GM18870 (cell line): ENCODE results near the gene TIMM8B.
A peak's percentile ranks its signal among the peaks of the same experiment; 100 is the strongest.
"Not testable (repeated sequence)": the region's sequence is repeated elsewhere in the genome, so short reads cannot be mapped to it uniquely, and the experiment has no call there.

Experiments used
- ATAC-seq: cut with Tn5 transposase; IDR thresholded peaks from one replicate; pipeline ENCODE4 v1.9.1; 2021; ENCODE audit warnings: moderate library complexity; ENCODE audit not compliant: unreplicated experiment

The TIMM8B gene, protein sequence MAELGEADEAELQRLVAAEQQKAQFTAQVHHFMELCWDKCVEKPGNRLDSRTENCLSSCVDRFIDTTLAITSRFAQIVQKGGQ

DNA sequence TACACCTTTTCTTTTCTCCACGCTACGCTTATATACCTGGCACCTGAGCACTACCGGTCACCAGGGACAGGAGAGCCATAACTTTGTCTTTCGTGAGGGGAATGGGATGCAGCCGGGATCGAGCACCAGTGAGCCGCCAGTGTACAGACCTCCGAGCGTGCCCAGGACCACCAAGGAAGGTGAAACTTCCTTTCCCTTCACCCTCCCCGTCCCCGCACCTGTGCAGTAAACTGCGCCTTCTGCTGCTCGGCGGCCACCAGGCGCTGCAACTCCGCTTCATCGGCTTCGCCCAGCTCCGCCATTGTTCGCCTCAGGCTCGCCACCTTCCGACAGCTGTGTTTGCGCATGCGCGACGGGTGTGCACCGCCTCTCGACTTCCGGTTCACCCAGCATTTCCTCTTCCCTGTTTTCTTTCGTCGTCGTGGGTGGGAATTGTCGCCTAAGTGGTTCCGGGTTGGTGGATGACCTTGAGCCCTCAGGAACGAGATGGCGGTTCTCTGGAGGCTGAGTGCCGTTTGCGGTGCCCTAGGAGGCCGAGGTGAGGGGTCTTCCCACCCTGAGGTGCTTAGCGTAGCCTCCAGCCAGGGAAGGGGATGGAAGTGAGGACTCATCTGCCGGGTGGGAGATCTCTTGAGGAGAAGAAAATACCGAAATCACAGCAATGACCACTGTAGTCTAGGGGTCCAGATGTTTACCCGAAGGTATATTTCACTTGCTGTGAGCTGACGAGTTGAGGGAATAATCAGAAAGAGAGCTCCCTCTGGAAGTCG is at the start of gene TIMM8B, which contains the start of gene SDHD:
Gene TIMM8B, minus strand, starts transcription at position 335 of the 770 bp plus-strand sequence. Its CDS starts 33 bp downstream, at position 302.
Gene SDHD, plus strand, starts transcription at position 452 of the 770 bp plus-strand sequence. Its CDS starts 35 bp downstream, at position 487.
- ATAC-seq: peak; percentile 76

DNA sequence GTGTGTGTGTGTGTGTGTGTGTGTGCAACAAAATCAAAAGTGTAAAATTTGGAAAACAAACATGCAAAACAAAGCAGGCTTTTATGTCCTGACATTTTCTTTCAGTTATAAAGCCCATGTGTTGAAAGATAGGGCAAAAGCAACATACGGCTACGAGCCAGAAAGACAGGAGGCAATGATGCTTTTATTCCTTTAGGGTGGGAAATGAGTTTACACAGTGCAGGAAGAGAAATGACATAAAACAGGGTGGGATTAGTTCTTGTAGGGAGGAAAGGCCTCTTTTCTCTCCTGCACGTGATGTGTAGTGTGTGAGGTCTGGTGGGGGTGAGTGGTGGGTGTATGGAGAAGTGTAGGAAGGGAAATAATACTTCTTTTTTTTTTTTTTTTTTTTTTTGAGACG is 47.9 kb upstream of the TIMM8B start:
- no peak for ATAC-seq

DNA sequence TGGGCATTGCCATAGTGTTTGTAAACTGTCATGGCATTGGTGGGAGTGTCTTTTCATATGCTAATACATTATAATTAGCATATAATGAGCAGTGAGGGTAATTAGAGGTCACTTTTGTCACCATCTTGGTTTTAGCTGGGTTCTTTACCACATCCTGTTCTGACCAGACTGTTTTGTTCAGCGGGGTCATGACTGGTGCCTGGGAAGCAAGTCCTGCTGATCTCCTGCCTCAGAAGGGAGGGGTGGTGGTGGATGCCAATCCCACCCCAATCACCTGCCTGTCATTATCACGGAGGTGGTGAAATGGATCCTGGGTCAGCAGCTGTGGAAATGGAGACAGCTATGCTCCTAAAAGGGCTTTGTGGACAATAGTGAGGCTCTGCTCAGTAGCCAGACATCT is 46.2 kb upstream of the TIMM8B start:
- no peak for ATAC-seq

DNA sequence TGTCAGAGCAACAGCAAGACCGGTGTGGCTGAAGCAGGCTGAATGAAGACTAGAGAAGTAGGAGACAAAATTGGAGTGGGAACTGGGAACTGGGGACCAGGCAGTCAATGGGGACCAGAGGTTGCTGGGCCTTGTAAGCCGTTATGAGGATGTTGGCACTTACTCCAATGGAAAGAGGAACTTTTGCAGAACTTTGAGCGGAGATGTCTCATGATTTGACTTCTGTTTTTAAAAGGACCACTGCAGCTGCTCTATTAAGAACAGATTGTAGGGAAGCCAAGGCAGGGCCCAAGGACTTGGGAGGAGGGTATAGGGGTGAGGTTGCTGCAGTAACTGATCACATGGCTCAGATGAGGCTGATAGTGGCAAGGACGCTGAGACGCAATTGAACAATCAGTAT is 43.1 kb upstream of the TIMM8B start:
- no peak for ATAC-seq

DNA sequence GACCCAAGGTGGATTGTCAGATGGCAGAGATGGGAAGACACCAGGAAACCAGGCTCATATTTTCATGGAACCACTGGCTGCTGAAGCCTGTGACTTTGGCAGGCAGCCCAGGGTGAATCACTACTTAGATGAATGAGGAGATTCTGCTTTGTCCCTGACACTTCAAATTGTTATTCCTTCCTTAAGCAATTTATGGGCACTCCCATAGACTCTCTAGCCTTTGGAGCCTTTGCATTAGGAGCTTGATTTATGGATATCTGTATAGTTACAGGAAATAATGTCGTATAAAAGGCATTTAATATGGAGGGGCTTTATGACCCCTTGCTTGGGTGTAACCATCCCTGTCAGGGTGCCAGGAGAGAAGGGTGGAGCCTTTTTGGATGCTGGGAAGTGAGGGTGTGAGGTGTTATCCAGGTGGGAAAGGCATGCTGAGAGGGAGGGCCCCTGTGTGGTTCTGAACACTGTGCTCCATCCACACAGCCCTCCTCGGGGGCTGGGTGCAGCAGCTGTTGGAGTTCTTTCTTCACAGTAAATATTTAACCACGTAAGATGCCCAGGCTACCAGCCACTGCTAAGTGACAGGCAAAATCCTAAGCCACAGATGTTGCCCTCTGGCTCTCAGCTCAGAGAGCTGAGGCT is 42.0 kb upstream of the TIMM8B start:
- ATAC-seq: no peak

DNA sequence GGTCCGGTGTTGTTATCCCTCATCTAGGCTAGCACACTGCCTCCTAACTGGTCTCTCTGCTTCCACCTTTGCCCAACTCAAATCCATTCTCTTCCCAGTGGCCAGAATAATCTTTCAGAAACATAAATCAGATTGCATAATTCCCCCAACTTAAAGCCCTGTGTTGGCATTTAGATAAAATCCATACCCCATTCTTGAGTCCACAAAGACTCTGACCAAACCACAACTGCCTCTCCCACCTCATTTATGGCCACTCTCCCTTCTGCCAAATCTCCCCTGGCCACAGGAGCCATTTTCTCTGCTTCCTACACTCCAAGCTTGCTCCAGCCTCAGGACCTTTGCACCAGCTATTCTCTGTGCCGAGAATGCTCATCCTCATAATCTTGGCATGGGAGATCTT is 40.5 kb upstream of the TIMM8B start:
- no peak for ATAC-seq

DNA sequence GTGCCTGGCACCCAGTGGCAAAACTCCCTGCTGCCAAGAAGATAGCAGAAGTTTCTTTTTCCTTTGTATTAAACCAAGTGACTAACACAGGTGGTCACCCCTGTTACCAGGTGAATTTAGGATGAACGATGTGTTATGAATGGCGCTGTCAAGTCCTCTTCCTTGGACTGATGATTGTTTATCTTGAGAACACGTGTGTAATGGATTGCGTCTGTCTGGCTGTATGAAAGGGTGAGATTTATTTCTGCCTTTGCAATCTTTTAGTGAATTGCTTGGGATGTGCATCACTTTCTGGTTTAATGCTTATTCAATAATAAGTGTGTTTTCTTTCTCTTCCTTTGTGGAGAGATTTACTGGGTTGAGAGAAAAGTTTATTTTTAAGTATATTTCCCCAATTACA is 36.6 kb upstream of the TIMM8B start:
- ATAC-seq: no peak

DNA sequence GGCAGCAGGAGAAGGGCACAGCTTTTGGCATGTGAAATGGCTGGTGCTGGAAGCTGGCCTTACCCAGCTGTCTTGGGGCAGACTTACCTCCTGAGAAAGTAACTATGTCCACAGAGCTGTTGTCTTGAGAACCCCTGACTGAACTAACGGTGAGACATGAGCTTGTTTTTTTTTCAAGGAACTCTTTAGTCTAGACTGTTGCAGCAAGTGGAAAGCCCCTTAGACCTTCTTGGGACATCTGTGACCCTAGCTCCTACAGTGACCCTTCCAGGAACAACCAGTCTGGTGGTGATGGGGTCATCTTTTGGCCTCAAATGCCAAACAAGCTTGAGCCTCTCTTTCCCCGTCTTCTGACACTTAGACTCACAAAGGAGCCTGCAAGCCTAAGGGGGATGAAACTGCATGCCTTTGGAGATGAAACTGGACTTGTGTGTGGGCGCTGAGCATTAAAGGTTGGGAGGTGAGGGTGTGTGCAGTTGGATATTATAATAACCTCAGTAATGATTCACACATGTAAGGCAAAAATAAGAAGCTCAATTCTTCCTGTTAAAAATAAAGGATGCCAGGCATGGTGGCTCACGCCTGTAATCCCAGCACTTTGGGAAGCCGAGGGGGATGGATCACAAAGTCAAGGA is 35.5 kb upstream of the TIMM8B start:
- no peak for ATAC-seq

DNA sequence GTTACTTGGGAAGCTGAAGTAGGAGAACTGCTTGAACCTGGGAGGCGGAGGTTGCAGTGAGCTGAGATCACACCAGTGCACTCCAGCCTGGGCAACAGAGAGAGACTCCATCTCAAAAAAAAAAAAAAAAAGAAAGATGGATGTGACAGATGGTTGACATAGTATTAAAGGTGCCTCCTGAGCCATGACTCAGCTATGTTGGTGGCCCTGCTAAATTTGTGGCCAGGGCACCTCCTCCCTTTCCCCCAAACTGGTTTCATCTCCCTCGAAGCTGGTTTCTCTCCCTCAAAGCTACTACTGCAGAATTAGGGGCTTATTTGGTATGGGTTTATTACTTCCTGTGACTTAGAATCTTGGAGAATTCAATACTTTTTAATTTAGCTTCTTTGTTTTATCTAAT is 31.6 kb upstream of the TIMM8B start:
- ATAC-seq: no peak

DNA sequence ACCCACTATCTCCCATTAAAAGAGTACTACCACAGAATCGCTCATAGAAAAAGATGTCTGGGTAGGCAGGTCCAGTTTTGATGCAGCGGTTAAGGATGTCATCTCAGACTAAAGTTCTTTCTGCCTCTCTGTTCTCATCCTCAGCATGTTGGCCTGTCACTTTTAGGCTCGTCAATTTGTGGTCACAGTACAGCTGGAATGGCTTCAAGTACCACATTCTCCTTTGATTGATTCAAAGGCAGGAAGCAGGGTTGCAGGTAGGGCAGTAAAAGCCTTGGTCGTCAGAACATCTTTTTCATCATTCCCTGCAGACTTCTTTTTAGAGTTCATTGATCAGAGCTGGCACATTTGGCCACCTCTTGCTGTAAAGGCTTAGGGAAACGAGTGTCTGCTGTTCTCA is 28.8 kb upstream of the TIMM8B start:
- no peak for ATAC-seq

DNA sequence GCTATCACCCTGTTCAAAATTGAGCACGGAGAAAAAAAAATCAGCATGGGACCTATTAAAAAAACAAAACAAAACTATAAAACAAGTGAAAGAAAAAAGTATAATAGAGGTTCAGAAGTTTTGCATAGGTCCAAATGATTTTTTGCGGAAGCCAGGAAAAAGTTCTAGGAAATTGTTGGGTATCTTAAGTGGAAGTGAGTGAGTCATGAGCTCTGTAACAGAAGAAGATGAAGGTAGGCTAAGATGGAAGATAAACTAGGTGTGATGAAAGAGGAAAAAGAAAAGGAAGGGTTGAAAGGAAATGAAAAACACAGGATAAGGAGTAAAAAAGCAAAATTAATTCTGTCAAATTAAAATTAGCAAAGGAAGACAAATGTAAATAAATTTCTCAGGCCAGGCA is 27.9 kb upstream of the TIMM8B start:
- ATAC-seq: no peak

DNA sequence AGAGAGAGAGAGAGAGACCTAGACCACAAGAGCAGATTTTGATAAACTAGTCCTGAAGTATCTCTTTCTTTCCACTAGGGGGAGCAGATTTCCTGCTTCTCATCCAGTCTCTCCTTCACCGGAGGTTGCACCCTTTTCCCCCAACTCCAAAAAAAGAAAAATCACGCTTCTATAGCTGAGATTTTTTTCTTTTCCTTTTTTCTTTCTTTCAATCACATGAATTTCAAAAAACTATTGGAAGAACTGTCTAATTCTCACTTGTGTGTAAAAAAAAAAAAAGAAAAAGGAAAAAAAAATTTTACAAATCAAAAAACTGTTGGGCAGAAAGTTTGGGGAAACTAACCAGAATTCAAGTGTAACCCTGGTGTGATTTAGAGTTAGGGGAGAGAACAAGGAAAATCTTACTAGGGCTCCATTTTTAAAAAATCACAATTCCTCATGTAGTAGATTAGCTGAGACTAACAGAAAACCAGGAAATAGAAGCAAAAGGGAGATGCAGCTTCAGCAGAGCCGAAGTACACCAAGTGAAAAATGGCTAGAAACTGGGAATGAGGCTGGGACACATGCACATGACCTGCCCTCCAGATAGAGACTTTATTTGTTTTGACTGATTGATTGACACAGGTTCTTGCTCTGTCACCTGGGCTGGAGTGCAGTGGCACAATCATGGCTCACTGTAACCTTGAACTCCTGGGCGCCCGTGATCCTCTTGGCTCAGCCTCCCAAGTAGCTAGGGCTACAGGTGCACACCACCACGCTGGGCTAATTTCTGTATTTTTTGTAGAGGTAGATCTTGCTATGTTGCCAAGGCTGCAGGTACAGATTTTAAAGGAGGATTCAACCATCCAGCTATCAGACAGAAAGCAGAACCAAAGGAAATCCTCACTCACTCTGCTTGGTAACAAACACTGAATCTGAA is 27.2 kb upstream of the TIMM8B start:
- ATAC-seq: peak; percentile 50

DNA sequence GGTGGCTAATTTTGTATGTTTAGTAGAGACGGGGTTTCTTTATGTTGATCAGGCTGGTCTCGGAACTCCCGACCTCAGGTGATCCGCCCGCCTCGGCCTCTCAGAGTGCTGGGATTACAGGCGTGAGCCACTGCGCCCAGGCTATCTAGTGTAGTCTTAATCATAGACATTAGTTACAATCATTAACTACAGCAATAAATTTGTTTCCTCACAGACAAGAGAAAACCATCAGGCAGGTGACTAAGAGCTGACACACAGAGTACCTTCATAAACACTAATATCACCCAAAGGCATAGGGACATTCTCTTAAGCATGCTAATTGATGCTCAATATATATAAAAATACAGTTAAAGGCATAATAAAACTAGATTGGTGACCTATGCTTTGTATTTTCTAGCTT is 19.5 kb upstream of the TIMM8B start:
- no peak for ATAC-seq

DNA sequence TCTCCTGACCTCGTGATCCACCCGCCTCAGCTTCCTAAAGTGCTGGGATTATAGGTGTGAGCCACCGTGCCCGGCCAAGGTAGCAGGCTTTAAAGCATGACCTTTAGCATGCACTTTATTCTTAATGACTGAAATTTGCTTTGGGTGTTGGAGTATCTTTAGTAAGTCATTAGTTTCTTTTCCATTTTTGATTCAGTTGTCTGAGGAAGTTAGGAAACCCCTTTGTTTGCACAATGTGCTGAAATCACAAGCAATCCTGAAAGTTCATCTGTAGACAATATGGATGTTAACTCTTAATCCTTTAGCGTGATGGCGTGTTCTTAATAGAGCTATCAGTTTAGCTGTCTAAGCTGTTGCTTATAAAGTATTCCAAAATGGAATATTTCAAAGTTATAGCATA is 16.9 kb upstream of the TIMM8B start:
- ATAC-seq: no peak

DNA sequence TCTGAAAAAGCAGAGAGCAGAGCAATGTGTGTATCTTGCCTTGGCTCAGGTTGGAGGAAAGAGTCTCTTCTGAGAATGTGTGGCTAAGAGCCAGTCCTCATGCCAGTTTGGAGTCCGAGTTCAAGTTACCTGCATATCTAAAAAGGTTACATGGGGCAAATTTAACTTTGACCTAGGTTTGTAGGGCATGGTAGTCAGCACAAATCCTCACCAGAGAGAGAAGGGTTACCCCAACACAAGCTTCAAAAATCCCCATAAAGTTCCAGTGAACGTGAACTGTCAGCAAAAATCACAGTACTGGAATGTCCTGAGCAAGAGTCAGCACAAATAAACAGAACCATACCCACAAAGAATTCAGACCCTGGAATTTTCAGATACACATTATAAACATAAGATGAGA is 13.9 kb upstream of the TIMM8B start:
- ATAC-seq: no peak

DNA sequence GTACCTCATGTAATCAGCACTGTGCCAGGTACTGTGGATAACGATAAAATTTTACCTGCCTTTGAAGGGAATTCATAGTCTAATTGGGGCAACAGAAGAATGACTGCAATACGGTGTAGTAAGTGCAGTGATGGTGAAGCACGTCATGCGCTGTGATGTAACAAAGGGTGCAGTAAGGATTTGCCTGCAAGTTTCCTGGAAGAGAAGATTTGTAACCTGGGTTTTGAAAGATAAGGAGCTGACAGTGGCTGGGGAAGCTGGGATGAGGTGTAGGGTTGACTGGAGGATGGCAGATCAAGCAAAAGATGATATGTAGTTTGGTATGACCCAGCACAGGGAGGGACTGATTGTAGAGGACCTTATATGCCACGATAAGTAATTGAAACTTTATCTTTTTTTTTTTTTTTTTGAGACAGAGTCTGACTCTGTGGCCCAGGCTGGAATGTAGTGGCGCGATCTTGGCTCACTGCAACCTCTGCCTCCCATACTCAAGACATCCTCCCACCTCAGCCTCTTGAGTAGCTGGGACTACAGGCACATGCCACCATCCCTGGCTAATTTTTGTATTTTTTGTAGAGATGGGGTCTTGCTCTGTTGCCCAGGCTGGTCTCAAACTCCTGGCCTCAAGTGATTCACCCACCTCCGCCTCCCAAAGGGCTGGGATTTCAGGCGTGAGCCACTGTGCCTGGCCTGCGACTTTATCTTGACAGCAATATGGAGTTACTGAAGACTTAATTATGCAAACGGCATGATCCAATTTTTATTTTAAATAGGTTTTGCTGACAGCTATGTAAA is 11.4 kb upstream of the TIMM8B start:
- no peak for ATAC-seq

DNA sequence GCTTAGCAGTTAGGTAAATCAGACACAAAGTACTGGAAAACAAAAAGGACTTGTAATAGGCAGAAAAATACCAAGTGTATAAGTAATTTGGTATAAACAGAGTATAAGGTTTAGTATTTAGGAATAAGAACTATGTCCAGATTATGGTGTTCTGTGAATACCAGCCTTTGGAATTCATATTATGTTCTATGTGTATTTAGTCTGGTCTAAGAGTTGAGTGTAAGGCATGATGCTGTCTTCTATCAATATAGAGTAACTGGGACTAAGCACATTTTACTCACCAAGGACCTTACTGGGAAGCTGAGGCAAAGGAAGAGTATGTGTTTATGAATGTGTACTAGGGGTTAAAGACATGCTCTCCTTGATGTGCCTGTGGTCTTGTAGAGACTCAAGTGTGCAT is 9.6 kb upstream of the TIMM8B start:
- no peak for ATAC-seq

DNA sequence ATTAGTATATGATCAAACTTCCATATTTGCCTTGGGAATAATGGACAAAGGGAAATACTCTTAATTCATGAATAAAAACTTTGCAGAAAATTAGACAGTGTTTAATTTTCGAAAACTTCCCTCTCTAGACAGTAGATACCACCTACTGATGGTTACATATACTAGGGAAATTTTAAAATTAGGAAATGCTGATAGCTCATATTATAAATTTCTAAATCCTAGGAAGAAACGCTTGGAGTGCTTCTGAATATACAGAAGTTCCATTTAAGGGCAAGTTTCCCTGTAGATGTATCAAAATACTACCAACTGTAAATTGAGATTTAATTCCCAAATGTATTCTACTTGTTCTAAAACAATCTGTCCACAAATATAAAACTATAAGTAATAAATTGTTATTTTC is 8.7 kb upstream of the TIMM8B start:
- ATAC-seq: not testable (repeated sequence)

DNA sequence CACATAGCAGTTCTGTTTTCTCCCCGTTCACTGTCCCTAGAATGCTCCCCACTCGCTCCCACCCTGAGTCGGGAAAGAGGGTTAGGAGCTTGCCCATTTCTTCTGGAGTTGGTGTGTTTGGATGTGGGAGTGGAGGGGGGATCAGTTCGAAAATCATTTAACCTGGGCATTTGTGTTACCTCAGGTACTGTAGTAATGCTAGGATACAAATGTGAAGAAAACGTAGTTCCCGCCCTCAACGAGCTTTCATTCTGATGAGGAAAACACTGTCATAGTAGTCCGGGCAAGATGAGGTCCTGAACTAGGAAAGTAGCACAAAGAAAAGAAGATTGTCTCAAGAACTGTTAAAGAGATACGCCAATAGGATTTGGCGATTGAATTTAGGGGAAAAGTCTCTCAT is 656 bp upstream of the TIMM8B start:
- ATAC-seq: no peak

DNA sequence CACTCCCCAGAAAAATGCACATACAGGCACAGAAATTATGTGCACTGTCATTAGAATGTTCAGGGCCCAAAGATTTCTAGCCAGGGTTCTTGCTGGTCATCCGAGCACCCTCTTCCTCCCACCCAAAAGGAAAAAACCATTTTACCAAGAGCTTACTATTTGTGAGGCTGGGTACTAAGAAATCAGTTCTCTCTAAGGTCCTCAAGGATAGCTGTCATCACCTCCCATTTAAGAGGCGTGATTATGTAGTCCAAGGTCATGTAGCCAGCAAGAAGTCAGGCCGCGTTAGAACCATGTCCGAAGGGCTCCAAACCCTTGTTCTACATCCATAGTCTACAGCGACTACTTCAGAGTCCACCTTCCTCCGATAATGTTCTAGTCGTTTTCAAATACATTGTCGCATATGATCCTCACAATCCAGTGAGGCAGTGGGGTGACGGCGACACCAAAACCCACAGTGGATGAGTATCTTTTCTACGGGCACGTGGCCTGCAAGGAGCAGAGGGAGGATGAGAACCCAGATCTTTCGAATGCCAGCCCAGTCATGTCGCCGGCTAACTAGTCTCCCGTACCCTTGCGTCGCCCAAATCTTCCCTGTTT is 634 bp downstream of the TIMM8B start:
- ATAC-seq: peak; percentile 29
